HG03196 (cell line): ENCODE results near the gene IGLL1.
"Not testable (repeated sequence)": the region's sequence is repeated elsewhere in the genome, so short reads cannot be mapped to it uniquely, and the experiment has no call there.

Experiments used
- ATAC-seq: cut with Tn5 transposase; IDR thresholded peaks from one replicate; pipeline ENCODE4 v1.9.1; 2021; ENCODE audit not compliant: unreplicated experiment

Gene IGLL1

GRCh38 chr22:23591846-23592245, 11.8 kb upstream of the IGLL1 start:
- no peak for ATAC-seq

GRCh38 chr22:23591201-23591791, 11.2 kb upstream of the IGLL1 start:
- no peak for ATAC-seq

GRCh38 chr22:23583836-23584235, 3.7 kb upstream of the IGLL1 start:
- ATAC-seq = no peak

GRCh38 chr22:23583153-23583552, 3.1 kb upstream of the IGLL1 start:
- ATAC-seq = no peak

- no peak for ATAC-seq
Measured at GRCh38 chr22:23581260-23581650, 1.2 kb upstream of the IGLL1 start.

GRCh38 chr22:23580576-23581259, 628 bp upstream of the IGLL1 start:
- ATAC-seq = no peak

- ATAC-seq = no peak
Measured at GRCh38 chr22:23579280-23579679, 810 bp downstream of the IGLL1 start.

GRCh38 chr22:23578306-23578705, 1.8 kb downstream of the IGLL1 start:
- no peak for ATAC-seq

- no peak for ATAC-seq
Measured at GRCh38 chr22:23576681-23577080, 3.4 kb downstream of the IGLL1 start.

GRCh38 chr22:23575601-23576000, 4.5 kb downstream of the IGLL1 start:
- no peak for ATAC-seq

- no peak for ATAC-seq
Measured at GRCh38 chr22:23574877-23575276, 5.2 kb downstream of the IGLL1 start.

GRCh38 chr22:23574371-23574811, 5.7 kb downstream of the IGLL1 start:
- ATAC-seq = no peak

- ATAC-seq = not testable (repeated sequence)
Measured at GRCh38 chr22:23573701-23574235, 6.3 kb downstream of the IGLL1 start.

GRCh38 chr22:23573106-23573505, 7.0 kb downstream of the IGLL1 start:
- not testable (repeated sequence) for ATAC-seq

- ATAC-seq = no peak
Measured at GRCh38 chr22:23571486-23571885, 8.6 kb downstream of the IGLL1 start.

- ATAC-seq = no peak
Measured at GRCh38 chr22:23570681-23571080, 9.4 kb downstream of the IGLL1 start.

GRCh38 chr22:23569716-23570115, 10.4 kb downstream of the IGLL1 start:
- ATAC-seq = no peak

GRCh38 chr22:23569291-23569690, 10.8 kb downstream of the IGLL1 start:
- ATAC-seq = no peak

GRCh38 chr22:23566705-23567475, 13.2 kb downstream of the IGLL1 start:
- no peak for ATAC-seq

GRCh38 chr22:23565915-23566704, 14.0 kb downstream of the IGLL1 start:
- no peak for ATAC-seq

- no peak for ATAC-seq
Measured at GRCh38 chr22:23565305-23565914, 14.7 kb downstream of the IGLL1 start.
